Stimulated activated CD8-positive, alpha-beta memory T cell treated with anti-CD3 and anti-CD28 coated beads, Interleukin-4, amount 100 ng/mL, for 24 hours (primary cell): Measurements from ENCODE around the gene HAO1.
"Not testable (repeated sequence)": the region's sequence is repeated elsewhere in the genome, so short reads cannot be mapped to it uniquely, and the experiment has no call there.

ENCODE experiments used
- DNase-seq: peaks from one replicate; pipeline ENCODE4 v3.0.0-alpha.2; 2020; ENCODE audit warnings: low read depth

HAO1 gene

GRCh38 chr20:7855545-7855944 lies 84.7 kb downstream of the HAO1 start:
- no peak for DNase-seq

GRCh38 chr20:7853493-7853892 lies 86.8 kb downstream of the HAO1 start:
- DNase-seq: no peak

- no peak for DNase-seq
Measured at GRCh38 chr20:7850775-7851490, 89.3 kb downstream of the HAO1 start.

GRCh38 chr20:7849675-7850074 lies 90.6 kb downstream of the HAO1 start:
- no peak for DNase-seq

GRCh38 chr20:7848351-7848750 lies 91.9 kb downstream of the HAO1 start:
- no peak for DNase-seq

- DNase-seq: no peak
Measured at GRCh38 chr20:7843613-7844012, 96.6 kb downstream of the HAO1 start.

GRCh38 chr20:7841971-7842310 lies 98.3 kb downstream of the HAO1 start:
- no peak for DNase-seq

GRCh38 chr20:7841291-7841970 lies 98.8 kb downstream of the HAO1 start:
- no peak for DNase-seq

- no peak for DNase-seq
Measured at GRCh38 chr20:7836076-7836475, 104.2 kb downstream of the HAO1 start.

- not testable (repeated sequence) for DNase-seq
Measured at GRCh38 chr20:7834441-7834840, 105.8 kb downstream of the HAO1 start.
